Liver (tissue), 9 donors: Measurements from ENCODE around the gene CMTM2. TPM values are rescaled to one million over a fixed set of nuclear protein-coding genes. Genes with fewer than 3 reads are reported as not detected.

ENCODE experiments used
- DNase-seq: peaks from one replicate; pipeline ENCODE4 v3.0.0-alpha.2; 2017; ENCODE audit warnings: low spot score
- H3K27ac ChIP-seq, 2 donors: one replicate each; pipeline ENCODE4 v1.7.0; 2013; ENCODE audit warnings: inconsistent platforms in 2 of 2, low read length in 2 of 2, control low read depth in 1 of 2, low read depth in 1 of 2, mild to moderate bottlenecking in 1 of 2
- H3K27me3 ChIP-seq, 4 donors: one replicate each; pipeline versions ENCODE4 v1.6.1 to v1.7.0; 2013; ENCODE audit warnings: low read length in 3 of 4, inconsistent platforms in 1 of 4, mild to moderate bottlenecking in 1 of 4, moderate library complexity in 1 of 4; ENCODE audit not compliant: control insufficient read depth in 4 of 4, insufficient read depth in 4 of 4
- H3K36me3 ChIP-seq, 4 donors: one replicate each; pipeline versions ENCODE4 v1.6.1 to v1.7.0; 2013; ENCODE audit warnings: low read length in 3 of 4, mild to moderate bottlenecking in 3 of 4, low read depth in 1 of 4, moderate library complexity in 1 of 4; ENCODE audit not compliant: control insufficient read depth in 4 of 4, insufficient read depth in 3 of 4
- H3K4me1 ChIP-seq, 4 donors: one replicate each; pipeline versions ENCODE4 v1.6.1 to v1.7.0; 2013; ENCODE audit warnings: low read length in 3 of 4, mild to moderate bottlenecking in 3 of 4, moderate library complexity in 1 of 4; ENCODE audit not compliant: control insufficient read depth in 4 of 4, insufficient read depth in 4 of 4
- H3K4me3 ChIP-seq, 3 donors: one replicate each; pipeline versions ENCODE4 v1.6.1 to v1.7.0; 2013; ENCODE audit warnings: low read length in 3 of 3, control low read depth in 1 of 3, low read depth in 1 of 3, mild to moderate bottlenecking in 1 of 3
- H3K9ac ChIP-seq, 2 donors: one replicate each; pipeline ENCODE4 v1.7.0; 2013; ENCODE audit warnings: low read length in 2 of 2, mild to moderate bottlenecking in 2 of 2, moderate library complexity in 2 of 2, control low read depth in 1 of 2, low read depth in 1 of 2
- H3K9me3 ChIP-seq, 4 donors: one replicate each; pipeline versions ENCODE4 v1.6.1 to v1.7.0; 2013; ENCODE audit warnings: low read length in 3 of 4; ENCODE audit not compliant: control insufficient read depth in 4 of 4
- EGR1 ChIP-seq, 2 donors: IDR thresholded peaks; 2 replicates each; pipeline ENCODE4 v1.6.1; 2016 to 2018; ENCODE audit warnings: antibody characterized with exemption in 2 of 2, low read depth in 2 of 2
- FOXA1 ChIP-seq: IDR thresholded peaks from 2 replicates; pipeline ENCODE4 v1.6.1; 2016; ENCODE audit warnings: antibody characterized with exemption
- FOXA2 ChIP-seq: IDR thresholded peaks from 2 replicates; pipeline ENCODE4 v1.6.1; 2016; ENCODE audit warnings: antibody characterized with exemption
- GABPA ChIP-seq, 2 donors: IDR thresholded peaks in 1 of 2; conservative IDR thresholded peaks in 1 of 2; 2 replicates each; pipeline ENCODE4 v1.6.1; 2016; ENCODE audit warnings: antibody characterized with exemption in 2 of 2, mild to moderate bottlenecking in 1 of 2, moderate library complexity in 1 of 2
- HNF4A ChIP-seq, 2 donors: conservative IDR thresholded peaks; 2 replicates each; pipeline ENCODE4 v1.6.1; 2016; ENCODE audit warnings: antibody characterized with exemption in 2 of 2, mild to moderate bottlenecking in 2 of 2
- HNF4G ChIP-seq: IDR thresholded peaks from 2 replicates; pipeline ENCODE4 v1.6.1; 2016; ENCODE audit warnings: antibody characterized with exemption
- JUND ChIP-seq, 2 donors: IDR thresholded peaks; 2 replicates each; pipeline ENCODE4 v1.6.1; 2016; ENCODE audit warnings: antibody characterized with exemption in 2 of 2
- NR2F2 ChIP-seq: IDR thresholded peaks from 2 replicates; pipeline ENCODE4 v1.6.1; 2016; ENCODE audit warnings: antibody characterized with exemption
- RAD21 ChIP-seq, 2 donors: IDR thresholded peaks; 2 replicates each; pipeline ENCODE4 v1.6.1; 2016; ENCODE audit warnings: antibody characterized with exemption in 2 of 2, mild to moderate bottlenecking in 2 of 2
- RXRA ChIP-seq, 2 donors: IDR thresholded peaks; 2 replicates each; pipeline ENCODE4 v1.6.1; 2017 to 2018; ENCODE audit warnings: antibody characterized with exemption in 2 of 2, mild to moderate bottlenecking in 1 of 2
- SP1 ChIP-seq: IDR thresholded peaks from 2 replicates; pipeline ENCODE4 v1.6.1; 2018; ENCODE audit warnings: antibody characterized with exemption, mild to moderate bottlenecking
- TAF1 ChIP-seq: conservative IDR thresholded peaks from 2 replicates; pipeline ENCODE4 v1.6.1; 2016; ENCODE audit warnings: antibody characterized with exemption, mild to moderate bottlenecking
- YY1 ChIP-seq: IDR thresholded peaks from 2 replicates; pipeline ENCODE4 v1.6.1; 2016; ENCODE audit warnings: antibody characterized with exemption, mild to moderate bottlenecking
- WGBS: extraction: QIAGEN DNeasy Blood & Tissue Kit; methylation state at CpG from one replicate; pipeline ENCODE4 v1.1.7; 2013; 5-methylcytosine and 5-hydroxymethylcytosine counted together
- polyA plus RNA-seq, 2 donors: library from polyadenylated mRNA; stranded (reverse) in 1 of 2; unstranded in 1 of 2; fragments of 200-250 nt in 1 of 2; fragments of >200 nt in 1 of 2; fragmentation: Nextera tagmentation in 1 of 2; extraction: Ambion mirVana in 1 of 2; gene quantifications; one replicate each; pipeline versions ENCODE4 v1.2.1 to v1.2.3, GENCODE V29; 2013 to 2015
- total RNA-seq, 2 donors: library from RNA; depleted of rRNA; stranded (reverse); fragments of >200 nt; gene quantifications; one replicate each; pipeline ENCODE4 v1.2.3, GENCODE V29; 2014
- TF ChIP-seq, protein P1 (sequence below): IDR thresholded peaks from 2 replicates; pipeline ENCODE4 v1.6.1; 2016; ENCODE audit warnings: antibody characterized with exemption
- TF ChIP-seq, protein P2 (sequence below): IDR thresholded peaks from 2 replicates; pipeline ENCODE4 v1.6.1; 2016; ENCODE audit warnings: antibody characterized with exemption, mild to moderate bottlenecking
- TF ChIP-seq, protein P3 (sequence below): IDR thresholded peaks from 2 replicates; pipeline ENCODE4 v1.6.1; 2016; ENCODE audit warnings: antibody characterized with exemption
- TF ChIP-seq, protein P4 (sequence below): fragments of 150-350 bp; IDR thresholded peaks from 2 replicates; pipeline ENCODE4 v1.5.1; 2017; ENCODE audit warnings: improper control_type of control experiment, low read depth, low read length; ENCODE audit not compliant: missing input control
- donor health status: healthy.
- donor health status: healthy.
- donor health status: healthy.
- donor health status: healthy.
- donor health status: healthy.

CMTM2 gene
- total and polyA plus RNA-seq, 4 donors = 0.50 to 1.1 (median 0.62) TPM

DNA sequence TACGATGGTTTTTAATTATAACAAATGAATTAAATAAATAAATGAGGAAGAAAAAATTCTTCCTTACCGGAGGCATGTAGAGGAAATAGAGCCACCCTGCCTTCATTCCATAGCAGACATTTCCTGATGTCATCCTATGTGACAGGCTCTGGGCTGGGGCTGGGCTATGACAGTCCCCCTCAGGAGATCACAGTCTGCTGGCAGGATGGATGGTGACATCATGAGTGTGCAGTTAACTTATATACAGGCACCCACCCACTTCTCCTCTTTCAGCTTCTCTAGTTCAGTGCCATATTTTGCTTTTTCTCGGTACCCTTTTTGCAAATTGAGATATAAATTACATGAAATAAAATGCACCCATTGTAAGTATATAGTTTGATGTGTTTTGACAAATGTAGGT is 18.8 kb downstream of the CMTM2 start:
- no peak for TF ChIP-seq FOXA2
- no peak for TF ChIP-seq NR2F2
- no peak for TF ChIP-seq GABPA (IDR thresholded peaks at IDR 0.05 in 1 of 2, conservative IDR thresholded peaks at IDR 0.05 in 1 of 2)
- TF ChIP-seq HNF4A (conservative IDR thresholded peaks at IDR 0.05) = no peak
- no peak for TF ChIP-seq RAD21 (IDR thresholded peaks at IDR 0.05)
- no peak for TF ChIP-seq HNF4G
- TF ChIP-seq JUND (IDR thresholded peaks at IDR 0.05) = no peak
- TF ChIP-seq, protein P1, sequence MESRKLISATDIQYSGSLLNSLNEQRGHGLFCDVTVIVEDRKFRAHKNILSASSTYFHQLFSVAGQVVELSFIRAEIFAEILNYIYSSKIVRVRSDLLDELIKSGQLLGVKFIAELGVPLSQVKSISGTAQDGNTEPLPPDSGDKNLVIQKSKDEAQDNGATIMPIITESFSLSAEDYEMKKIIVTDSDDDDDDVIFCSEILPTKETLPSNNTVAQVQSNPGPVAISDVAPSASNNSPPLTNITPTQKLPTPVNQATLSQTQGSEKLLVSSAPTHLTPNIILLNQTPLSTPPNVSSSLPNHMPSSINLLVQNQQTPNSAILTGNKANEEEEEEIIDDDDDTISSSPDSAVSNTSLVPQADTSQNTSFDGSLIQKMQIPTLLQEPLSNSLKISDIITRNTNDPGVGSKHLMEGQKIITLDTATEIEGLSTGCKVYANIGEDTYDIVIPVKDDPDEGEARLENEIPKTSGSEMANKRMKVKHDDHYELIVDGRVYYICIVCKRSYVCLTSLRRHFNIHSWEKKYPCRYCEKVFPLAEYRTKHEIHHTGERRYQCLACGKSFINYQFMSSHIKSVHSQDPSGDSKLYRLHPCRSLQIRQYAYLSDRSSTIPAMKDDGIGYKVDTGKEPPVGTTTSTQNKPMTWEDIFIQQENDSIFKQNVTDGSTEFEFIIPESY = no peak
- no peak for TF ChIP-seq SP1
- TF ChIP-seq, protein P2, sequence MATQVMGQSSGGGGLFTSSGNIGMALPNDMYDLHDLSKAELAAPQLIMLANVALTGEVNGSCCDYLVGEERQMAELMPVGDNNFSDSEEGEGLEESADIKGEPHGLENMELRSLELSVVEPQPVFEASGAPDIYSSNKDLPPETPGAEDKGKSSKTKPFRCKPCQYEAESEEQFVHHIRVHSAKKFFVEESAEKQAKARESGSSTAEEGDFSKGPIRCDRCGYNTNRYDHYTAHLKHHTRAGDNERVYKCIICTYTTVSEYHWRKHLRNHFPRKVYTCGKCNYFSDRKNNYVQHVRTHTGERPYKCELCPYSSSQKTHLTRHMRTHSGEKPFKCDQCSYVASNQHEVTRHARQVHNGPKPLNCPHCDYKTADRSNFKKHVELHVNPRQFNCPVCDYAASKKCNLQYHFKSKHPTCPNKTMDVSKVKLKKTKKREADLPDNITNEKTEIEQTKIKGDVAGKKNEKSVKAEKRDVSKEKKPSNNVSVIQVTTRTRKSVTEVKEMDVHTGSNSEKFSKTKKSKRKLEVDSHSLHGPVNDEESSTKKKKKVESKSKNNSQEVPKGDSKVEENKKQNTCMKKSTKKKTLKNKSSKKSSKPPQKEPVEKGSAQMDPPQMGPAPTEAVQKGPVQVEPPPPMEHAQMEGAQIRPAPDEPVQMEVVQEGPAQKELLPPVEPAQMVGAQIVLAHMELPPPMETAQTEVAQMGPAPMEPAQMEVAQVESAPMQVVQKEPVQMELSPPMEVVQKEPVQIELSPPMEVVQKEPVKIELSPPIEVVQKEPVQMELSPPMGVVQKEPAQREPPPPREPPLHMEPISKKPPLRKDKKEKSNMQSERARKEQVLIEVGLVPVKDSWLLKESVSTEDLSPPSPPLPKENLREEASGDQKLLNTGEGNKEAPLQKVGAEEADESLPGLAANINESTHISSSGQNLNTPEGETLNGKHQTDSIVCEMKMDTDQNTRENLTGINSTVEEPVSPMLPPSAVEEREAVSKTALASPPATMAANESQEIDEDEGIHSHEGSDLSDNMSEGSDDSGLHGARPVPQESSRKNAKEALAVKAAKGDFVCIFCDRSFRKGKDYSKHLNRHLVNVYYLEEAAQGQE = no peak
- TF ChIP-seq, protein P3, sequence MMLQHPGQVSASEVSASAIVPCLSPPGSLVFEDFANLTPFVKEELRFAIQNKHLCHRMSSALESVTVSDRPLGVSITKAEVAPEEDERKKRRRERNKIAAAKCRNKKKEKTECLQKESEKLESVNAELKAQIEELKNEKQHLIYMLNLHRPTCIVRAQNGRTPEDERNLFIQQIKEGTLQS = no peak
- TF ChIP-seq YY1 = no peak
- no peak for TF ChIP-seq TAF1
- TF ChIP-seq EGR1 (IDR thresholded peaks at IDR 0.05; ENCODE audit: low read depth in 2 of 2) = no peak
- no peak for TF ChIP-seq RXRA (IDR thresholded peaks at IDR 0.05)
- TF ChIP-seq, protein P4, sequence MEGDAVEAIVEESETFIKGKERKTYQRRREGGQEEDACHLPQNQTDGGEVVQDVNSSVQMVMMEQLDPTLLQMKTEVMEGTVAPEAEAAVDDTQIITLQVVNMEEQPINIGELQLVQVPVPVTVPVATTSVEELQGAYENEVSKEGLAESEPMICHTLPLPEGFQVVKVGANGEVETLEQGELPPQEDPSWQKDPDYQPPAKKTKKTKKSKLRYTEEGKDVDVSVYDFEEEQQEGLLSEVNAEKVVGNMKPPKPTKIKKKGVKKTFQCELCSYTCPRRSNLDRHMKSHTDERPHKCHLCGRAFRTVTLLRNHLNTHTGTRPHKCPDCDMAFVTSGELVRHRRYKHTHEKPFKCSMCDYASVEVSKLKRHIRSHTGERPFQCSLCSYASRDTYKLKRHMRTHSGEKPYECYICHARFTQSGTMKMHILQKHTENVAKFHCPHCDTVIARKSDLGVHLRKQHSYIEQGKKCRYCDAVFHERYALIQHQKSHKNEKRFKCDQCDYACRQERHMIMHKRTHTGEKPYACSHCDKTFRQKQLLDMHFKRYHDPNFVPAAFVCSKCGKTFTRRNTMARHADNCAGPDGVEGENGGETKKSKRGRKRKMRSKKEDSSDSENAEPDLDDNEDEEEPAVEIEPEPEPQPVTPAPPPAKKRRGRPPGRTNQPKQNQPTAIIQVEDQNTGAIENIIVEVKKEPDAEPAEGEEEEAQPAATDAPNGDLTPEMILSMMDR = no peak
- H3K4me3 ChIP-seq = no peak overlapping the region
- DNase-seq = no peak
- WGBS = 87% methylated on average over 3 of the region's 3 CpGs
- no peak overlapping the region for H3K27ac ChIP-seq
- H3K9me3 ChIP-seq = no peaks in the 10 kb centered on the region
- H3K4me1 ChIP-seq = no peaks in the 10 kb centered on the region
- no peaks in the 10 kb centered on the region for H3K36me3 ChIP-seq
- no peaks in the 10 kb centered on the region for H3K27me3 ChIP-seq
- H3K9ac ChIP-seq = no peak overlapping the region

DNA sequence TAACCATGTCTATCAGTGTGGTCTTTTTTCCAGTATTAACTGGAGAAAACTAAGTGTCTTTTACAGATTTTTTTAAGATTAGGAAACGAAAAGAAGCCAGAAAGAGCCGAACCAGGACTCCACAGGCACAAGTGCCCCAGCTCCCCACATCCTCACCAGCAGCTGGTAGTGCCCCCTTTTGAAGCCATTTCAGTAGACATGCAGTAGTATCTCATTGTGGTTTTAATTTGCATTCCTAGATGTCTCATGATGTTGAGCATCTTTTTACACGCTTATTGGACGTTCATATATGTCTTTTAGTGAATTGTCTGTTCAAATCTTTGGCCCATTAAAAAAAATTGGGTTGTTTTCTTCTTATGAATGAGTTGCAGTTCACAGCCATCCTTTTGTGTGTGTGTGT is 20.5 kb downstream of the CMTM2 start:
- Histone ChIP-seq H3K9me3 (no peaks in the 10 kb centered on the region), H3K27me3 (no peaks in the 10 kb centered on the region), H3K4me3 (no peak overlapping the region), H3K27ac (no peak overlapping the region), H3K9ac (no peak overlapping the region), H3K4me1 (peaks cover 0 to 9% (median 3%) of the 10 kb centered on the region in 4 donors), H3K36me3 (no peaks in the 10 kb centered on the region)
- no peak for DNase-seq
- no peak for TF ChIP-seq HNF4G
- TF ChIP-seq, protein P2 = no peak
- TF ChIP-seq, protein P1 = no peak
- no peak for TF ChIP-seq FOXA1
- no peak for TF ChIP-seq SP1
- TF ChIP-seq YY1 = no peak
- 94% methylated on average over 4 of the region's 4 CpGs for WGBS
